ENCODE measurements around the gene IL19.

IL19 gene

DNA sequence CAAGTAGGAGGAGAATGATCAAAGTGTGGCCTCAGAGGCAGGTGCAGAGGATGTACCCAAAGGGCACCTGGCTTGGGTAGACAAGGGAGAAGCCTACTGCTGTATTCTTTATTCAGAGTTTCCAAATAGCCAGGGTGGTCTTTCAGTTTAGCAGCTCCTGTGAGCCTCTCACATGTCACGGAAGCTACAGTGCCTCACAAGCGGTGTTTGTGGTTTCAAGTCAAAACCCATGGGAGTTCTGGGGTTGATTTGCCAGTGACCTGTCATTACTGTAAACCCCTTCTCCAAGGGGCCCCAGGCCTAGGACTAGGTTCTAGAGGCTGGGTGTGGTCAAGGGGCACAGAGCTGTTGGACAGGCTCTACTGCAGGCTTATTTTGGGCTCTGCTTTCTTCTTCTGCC is 11.9 kb downstream of the IL19 start:
- CTCF ChIA-PET: interaction anchor here (0.6 kb wide), 1 partner anchor 192 kb away, joined by 3 read pairs; no protein-coding TSS in a partner anchor
- H3K27ac ChIP-seq (ENCODE audit: extremely low read depth, low read depth, low read length): no peak overlapping the region
- H3K9me3 ChIP-seq (ENCODE audit: control insufficient read depth, insufficient read depth, low read depth, low read length): no peaks in the 10 kb centered on the region
- TF ChIP-seq ZNF202 (tag by site-specific recombination; IDR thresholded peaks at IDR 0.05; ENCODE audit: borderline replicate concordance) (no peak), ZBTB20 (tag by site-specific recombination; IDR thresholded peaks at IDR 0.05) (0 out of 2 replicates have a peak, but pooled peaks have one; percentile 13)
- POLR2A ChIA-PET: no interaction called here
- no peak overlapping the region for H3K4me3 ChIP-seq (ENCODE audit: low read depth, low read length)
- H3K4me1 ChIP-seq (ENCODE audit: control insufficient read depth, insufficient read depth, low read length): no peaks in the 10 kb centered on the region
- no peaks in the 10 kb centered on the region for H3K36me3 ChIP-seq (ENCODE audit: control insufficient read depth in 2 of 2, insufficient read depth in 1 of 2, low read length in 2 of 2)

DNA sequence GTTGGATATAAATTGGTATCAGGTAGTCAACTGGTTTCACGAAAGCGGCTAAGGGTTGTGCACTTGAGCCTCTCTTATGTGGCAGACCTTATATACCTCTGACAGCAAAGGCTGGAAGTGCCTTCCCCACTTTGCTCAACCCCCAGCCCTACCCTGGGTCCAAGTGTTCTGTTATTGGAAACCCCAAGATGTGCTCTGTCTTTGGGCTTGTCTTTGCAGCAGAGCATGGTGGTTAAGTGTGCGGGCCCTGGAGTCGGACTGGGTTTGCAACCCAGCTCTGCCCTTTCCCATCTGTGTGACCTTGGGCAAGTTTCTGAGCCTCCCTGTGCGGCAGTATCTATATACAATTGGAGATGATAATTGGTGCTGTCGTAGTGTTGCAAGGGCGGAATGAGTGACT is 12.9 kb downstream of the IL19 start:
- Histone ChIP-seq H3K36me3 (ENCODE audit: control insufficient read depth in 2 of 2, insufficient read depth in 1 of 2, low read length in 2 of 2) (no peaks in the 10 kb centered on the region), H3K27ac (ENCODE audit: extremely low read depth, low read depth, low read length) (no peak overlapping the region), H3K4me3 (ENCODE audit: low read depth, low read length) (no peak overlapping the region), H3K9me3 (ENCODE audit: control insufficient read depth, insufficient read depth, low read depth, low read length) (no peaks in the 10 kb centered on the region), H3K4me1 (ENCODE audit: control insufficient read depth, insufficient read depth, low read length) (no peaks in the 10 kb centered on the region)
- ChIA-PET CTCF (no interaction called here), POLR2A (no interaction called here)
- TF ChIP-seq, protein P1, sequence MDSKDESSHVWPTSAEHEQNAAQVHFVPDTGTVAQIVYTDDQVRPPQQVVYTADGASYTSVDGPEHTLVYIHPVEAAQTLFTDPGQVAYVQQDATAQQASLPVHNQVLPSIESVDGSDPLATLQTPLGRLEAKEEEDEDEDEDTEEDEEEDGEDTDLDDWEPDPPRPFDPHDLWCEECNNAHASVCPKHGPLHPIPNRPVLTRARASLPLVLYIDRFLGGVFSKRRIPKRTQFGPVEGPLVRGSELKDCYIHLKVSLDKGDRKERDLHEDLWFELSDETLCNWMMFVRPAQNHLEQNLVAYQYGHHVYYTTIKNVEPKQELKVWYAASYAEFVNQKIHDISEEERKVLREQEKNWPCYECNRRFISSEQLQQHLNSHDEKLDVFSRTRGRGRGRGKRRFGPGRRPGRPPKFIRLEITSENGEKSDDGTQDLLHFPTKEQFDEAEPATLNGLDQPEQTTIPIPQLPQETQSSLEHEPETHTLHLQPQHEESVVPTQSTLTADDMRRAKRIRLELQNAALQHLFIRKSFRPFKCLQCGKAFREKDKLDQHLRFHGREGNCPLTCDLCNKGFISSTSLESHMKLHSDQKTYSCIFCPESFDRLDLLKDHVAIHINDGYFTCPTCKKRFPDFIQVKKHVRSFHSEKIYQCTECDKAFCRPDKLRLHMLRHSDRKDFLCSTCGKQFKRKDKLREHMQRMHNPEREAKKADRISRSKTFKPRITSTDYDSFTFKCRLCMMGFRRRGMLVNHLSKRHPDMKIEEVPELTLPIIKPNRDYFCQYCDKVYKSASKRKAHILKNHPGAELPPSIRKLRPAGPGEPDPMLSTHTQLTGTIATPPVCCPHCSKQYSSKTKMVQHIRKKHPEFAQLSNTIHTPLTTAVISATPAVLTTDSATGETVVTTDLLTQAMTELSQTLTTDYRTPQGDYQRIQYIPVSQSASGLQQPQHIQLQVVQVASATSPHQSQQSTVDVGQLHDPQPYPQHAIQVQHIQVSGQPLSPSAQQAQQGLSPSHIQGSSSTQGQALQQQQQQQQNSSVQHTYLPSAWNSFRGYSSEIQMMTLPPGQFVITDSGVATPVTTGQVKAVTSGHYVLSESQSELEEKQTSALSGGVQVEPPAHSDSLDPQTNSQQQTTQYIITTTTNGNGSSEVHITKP (tag by site-specific recombination; IDR thresholded peaks at IDR 0.05): no peak
- TF ChIP-seq ZNF394 (tag by site-specific recombination; IDR thresholded peaks at IDR 0.05; ENCODE audit: borderline replicate concordance) (no peak), ZNF341 (tag by site-specific recombination; IDR thresholded peaks at IDR 0.05; ENCODE audit: low read depth) (no peak), ZNF600 (tag by site-specific recombination; IDR thresholded peaks at IDR 0.05) (no peak), HOXA7 (CRISPR knock-in tag; IDR thresholded peaks at IDR 0.05; ENCODE audit: borderline replicate concordance) (no peak), KLF8 (tag by site-specific recombination; IDR thresholded peaks at IDR 0.05) (no peak), KLF16 (tag by site-specific recombination; IDR thresholded peaks at IDR 0.05) (no peak), MYNN (tag by site-specific recombination; IDR thresholded peaks at IDR 0.05; ENCODE audit: borderline replicate concordance) (no peak), IKZF3 (tag by site-specific recombination; IDR thresholded peaks at IDR 0.05) (no peak)
- TF ChIP-seq, protein P2, sequence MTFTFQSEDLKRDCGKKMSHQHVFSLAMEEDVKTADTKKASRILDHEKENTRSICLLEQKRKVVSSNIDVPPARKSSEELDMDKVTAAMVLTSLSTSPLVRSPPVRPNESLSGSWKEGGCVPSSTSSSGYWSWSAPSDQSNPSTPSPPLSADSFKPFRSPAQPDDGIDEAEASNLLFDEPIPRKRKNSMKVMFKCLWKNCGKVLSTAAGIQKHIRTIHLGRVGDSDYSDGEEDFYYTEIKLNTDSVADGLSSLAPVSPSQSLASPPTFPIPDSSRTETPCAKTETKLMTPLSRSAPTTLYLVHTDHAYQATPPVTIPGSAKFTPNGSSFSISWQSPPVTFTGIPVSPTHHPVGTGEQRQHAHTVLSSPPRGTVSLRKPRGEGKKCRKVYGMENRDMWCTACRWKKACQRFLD (tag by site-specific recombination; IDR thresholded peaks at IDR 0.05): no peak
- TF ChIP-seq, protein P3, sequence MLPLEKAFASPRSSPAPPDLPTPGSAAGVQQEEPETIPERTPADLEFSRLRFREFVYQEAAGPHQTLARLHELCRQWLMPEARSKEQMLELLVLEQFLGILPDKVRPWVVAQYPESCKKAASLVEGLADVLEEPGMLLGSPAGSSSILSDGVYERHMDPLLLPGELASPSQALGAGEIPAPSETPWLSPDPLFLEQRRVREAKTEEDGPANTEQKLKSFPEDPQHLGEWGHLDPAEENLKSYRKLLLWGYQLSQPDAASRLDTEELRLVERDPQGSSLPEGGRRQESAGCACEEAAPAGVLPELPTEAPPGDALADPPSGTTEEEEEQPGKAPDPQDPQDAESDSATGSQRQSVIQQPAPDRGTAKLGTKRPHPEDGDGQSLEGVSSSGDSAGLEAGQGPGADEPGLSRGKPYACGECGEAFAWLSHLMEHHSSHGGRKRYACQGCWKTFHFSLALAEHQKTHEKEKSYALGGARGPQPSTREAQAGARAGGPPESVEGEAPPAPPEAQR (tag by site-specific recombination; IDR thresholded peaks at IDR 0.05): no peak
- TF ChIP-seq, protein P4, sequence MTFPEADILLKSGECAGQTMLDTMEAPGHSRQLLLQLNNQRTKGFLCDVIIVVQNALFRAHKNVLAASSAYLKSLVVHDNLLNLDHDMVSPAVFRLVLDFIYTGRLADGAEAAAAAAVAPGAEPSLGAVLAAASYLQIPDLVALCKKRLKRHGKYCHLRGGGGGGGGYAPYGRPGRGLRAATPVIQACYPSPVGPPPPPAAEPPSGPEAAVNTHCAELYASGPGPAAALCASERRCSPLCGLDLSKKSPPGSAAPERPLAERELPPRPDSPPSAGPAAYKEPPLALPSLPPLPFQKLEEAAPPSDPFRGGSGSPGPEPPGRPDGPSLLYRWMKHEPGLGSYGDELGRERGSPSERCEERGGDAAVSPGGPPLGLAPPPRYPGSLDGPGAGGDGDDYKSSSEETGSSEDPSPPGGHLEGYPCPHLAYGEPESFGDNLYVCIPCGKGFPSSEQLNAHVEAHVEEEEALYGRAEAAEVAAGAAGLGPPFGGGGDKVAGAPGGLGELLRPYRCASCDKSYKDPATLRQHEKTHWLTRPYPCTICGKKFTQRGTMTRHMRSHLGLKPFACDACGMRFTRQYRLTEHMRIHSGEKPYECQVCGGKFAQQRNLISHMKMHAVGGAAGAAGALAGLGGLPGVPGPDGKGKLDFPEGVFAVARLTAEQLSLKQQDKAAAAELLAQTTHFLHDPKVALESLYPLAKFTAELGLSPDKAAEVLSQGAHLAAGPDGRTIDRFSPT (tag by site-specific recombination; IDR thresholded peaks at IDR 0.05): no peak
- TF ChIP-seq, protein P5, sequence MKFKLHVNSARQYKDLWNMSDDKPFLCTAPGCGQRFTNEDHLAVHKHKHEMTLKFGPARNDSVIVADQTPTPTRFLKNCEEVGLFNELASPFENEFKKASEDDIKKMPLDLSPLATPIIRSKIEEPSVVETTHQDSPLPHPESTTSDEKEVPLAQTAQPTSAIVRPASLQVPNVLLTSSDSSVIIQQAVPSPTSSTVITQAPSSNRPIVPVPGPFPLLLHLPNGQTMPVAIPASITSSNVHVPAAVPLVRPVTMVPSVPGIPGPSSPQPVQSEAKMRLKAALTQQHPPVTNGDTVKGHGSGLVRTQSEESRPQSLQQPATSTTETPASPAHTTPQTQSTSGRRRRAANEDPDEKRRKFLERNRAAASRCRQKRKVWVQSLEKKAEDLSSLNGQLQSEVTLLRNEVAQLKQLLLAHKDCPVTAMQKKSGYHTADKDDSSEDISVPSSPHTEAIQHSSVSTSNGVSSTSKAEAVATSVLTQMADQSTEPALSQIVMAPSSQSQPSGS (tag by site-specific recombination; IDR thresholded peaks at IDR 0.05; ENCODE audit: low read depth): no peak
- TF ChIP-seq, protein P6, sequence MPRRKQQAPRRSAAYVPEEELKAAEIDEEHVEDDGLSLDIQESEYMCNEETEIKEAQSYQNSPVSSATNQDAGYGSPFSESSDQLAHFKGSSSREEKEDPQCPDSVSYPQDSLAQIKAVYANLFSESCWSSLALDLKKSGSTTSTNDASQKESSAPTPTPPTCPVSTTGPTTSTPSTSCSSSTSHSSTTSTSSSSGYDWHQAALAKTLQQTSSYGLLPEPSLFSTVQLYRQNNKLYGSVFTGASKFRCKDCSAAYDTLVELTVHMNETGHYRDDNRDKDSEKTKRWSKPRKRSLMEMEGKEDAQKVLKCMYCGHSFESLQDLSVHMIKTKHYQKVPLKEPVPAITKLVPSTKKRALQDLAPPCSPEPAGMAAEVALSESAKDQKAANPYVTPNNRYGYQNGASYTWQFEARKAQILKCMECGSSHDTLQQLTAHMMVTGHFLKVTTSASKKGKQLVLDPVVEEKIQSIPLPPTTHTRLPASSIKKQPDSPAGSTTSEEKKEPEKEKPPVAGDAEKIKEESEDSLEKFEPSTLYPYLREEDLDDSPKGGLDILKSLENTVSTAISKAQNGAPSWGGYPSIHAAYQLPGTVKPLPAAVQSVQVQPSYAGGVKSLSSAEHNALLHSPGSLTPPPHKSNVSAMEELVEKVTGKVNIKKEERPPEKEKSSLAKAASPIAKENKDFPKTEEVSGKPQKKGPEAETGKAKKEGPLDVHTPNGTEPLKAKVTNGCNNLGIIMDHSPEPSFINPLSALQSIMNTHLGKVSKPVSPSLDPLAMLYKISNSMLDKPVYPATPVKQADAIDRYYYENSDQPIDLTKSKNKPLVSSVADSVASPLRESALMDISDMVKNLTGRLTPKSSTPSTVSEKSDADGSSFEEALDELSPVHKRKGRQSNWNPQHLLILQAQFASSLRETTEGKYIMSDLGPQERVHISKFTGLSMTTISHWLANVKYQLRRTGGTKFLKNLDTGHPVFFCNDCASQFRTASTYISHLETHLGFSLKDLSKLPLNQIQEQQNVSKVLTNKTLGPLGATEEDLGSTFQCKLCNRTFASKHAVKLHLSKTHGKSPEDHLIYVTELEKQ (tag by site-specific recombination; IDR thresholded peaks at IDR 0.05; ENCODE audit: borderline replicate concordance): no peak
- TF ChIP-seq, protein P7, sequence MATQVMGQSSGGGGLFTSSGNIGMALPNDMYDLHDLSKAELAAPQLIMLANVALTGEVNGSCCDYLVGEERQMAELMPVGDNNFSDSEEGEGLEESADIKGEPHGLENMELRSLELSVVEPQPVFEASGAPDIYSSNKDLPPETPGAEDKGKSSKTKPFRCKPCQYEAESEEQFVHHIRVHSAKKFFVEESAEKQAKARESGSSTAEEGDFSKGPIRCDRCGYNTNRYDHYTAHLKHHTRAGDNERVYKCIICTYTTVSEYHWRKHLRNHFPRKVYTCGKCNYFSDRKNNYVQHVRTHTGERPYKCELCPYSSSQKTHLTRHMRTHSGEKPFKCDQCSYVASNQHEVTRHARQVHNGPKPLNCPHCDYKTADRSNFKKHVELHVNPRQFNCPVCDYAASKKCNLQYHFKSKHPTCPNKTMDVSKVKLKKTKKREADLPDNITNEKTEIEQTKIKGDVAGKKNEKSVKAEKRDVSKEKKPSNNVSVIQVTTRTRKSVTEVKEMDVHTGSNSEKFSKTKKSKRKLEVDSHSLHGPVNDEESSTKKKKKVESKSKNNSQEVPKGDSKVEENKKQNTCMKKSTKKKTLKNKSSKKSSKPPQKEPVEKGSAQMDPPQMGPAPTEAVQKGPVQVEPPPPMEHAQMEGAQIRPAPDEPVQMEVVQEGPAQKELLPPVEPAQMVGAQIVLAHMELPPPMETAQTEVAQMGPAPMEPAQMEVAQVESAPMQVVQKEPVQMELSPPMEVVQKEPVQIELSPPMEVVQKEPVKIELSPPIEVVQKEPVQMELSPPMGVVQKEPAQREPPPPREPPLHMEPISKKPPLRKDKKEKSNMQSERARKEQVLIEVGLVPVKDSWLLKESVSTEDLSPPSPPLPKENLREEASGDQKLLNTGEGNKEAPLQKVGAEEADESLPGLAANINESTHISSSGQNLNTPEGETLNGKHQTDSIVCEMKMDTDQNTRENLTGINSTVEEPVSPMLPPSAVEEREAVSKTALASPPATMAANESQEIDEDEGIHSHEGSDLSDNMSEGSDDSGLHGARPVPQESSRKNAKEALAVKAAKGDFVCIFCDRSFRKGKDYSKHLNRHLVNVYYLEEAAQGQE (tag by site-specific recombination; IDR thresholded peaks at IDR 0.05): no peak
